Coronary artery (tissue), 2 donors: ENCODE measurements around the gene TMEM63A.

Experiments
- DNase-seq: peaks from one replicate; pipeline ENCODE4 v3.0.0-alpha.2; 2017; ENCODE audit warnings: low spot score
- H3K27ac ChIP-seq, 2 donors: fragments of 200-600 bp; sonication (generic); one replicate each; pipeline ENCODE4 v1.5.1; 2016 to 2019
- H3K4me3 ChIP-seq: fragments of 200-600 bp; sonication (generic); 2 replicates; pipeline ENCODE4 v1.5.1; 2016; ENCODE audit warnings: mild to moderate bottlenecking, moderate library complexity
- CTCF ChIP-seq: fragments of 200-600 bp; sonication (generic); IDR thresholded peaks from one replicate; pipeline ENCODE4 v1.5.1; 2019; ENCODE audit warnings: antibody characterized with exemption

The TMEM63A gene

GRCh38 chr1:225878282-225878681, 3.9 kb downstream of the TMEM63A start:
- H3K27ac ChIP-seq = peak overlapping the region; percentile 49 to 93

GRCh38 chr1:225877580-225877979, 4.6 kb downstream of the TMEM63A start:
- Histone ChIP-seq H3K27ac (peak overlapping the region; percentile 49 to 93), H3K4me3 (peak overlapping the region; percentile 28)
- no peak for DNase-seq
- TF ChIP-seq CTCF = no peak

More at GRCh38 chr1:225878282-225878681, 3.9 kb downstream of the TMEM63A start:
- peak overlapping the region; percentile 36 for H3K4me3 ChIP-seq
- no peak for DNase-seq
- no peak for TF ChIP-seq CTCF

DNA sequence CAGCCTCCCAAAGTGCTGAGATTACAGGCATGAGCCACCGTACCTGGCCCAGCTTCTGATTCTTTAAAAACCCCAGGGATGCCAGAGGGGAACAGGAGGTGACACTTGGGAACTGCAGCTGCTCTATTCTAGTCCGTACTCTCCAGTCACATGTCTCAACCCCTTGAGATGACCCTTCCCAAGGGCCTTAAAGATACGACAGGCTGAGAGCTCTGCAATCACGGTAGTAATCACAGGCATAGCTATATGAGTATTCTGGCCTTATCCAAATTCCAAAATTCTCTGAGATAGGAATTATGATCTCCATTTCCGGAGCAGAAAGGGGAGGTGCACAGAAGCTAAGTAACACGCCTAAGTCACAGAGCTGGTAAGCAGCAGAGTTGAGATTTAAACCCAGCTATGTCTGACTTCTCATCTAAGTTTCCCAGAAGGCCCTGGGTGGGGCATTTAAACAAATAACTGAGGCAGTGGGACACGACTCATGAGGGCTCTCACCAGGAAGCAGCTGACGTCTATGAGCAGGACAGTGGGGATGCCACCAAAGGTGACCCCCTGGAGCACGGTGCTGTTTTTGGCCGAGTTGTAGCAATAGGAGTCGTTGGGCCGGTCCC, 5.2 kb downstream of the TMEM63A start:
- no peak for DNase-seq
- H3K27ac ChIP-seq = peak overlapping the region; percentile 49 to 93
- no peak for TF ChIP-seq CTCF
- peak overlapping the region; percentile 28 for H3K4me3 ChIP-seq

DNA sequence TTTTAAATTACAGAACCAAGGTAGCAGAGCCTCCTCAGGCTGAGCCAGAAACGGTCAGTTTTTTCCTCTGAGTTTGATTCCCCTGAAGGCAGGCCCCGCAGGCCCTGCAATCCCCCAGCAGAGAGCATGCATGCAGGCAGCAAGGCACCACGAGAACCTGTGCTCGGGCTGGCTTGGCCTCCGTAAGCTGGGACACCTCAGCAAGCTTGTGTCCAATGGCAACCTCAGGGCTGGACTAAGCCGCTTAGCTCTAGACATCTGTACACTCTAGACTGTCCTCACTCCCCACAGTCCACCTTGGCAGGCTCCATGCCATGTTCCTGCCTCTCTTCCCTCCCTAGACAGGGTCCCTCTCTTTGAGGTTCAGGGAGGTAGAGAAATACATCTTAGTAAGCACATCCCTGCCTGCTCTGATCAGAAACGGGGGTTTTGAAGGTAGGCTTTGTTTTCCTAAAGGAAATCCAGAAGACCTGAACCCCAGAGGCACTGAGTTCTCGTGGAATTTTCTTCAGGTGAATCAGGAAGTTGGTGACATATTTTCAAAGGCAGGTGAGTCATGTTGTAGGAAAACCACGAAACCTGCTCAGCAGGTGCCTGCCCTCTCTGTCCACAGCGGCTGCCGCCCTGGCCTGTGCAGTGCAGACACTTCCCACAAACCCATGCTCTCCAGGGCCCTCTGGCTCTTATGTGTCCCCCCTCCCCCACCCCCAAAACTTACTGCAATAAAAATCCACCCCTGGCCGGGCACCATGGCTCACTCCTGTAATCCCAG, 7.0 kb downstream of the TMEM63A start:
- no peak for DNase-seq
- H3K27ac ChIP-seq = no peak overlapping the region
- no peak overlapping the region for H3K4me3 ChIP-seq
- TF ChIP-seq CTCF = no peak

DNA sequence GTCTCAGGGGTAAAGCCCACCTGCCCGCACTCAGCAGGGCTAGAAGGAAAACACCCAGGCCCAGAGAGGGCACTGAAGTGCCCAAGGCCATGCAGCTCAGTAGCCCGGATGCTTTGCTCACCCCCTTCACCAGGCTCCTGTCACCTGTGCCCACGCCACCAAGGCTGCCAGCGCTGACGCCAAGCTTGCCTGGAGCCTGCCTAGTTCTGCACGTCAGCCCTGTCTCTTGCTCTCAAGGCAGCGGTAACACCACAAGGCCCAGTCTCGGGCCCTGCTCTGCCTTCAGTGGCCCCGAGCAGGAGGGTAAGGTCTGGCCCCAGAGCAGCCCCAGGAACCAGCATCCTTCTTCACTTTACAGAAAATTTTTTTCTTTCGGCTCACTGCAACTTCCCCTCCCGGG, 7.7 kb downstream of the TMEM63A start:
- TF ChIP-seq CTCF = no peak
- no peak for DNase-seq
- H3K27ac ChIP-seq = no peak overlapping the region

DNA sequence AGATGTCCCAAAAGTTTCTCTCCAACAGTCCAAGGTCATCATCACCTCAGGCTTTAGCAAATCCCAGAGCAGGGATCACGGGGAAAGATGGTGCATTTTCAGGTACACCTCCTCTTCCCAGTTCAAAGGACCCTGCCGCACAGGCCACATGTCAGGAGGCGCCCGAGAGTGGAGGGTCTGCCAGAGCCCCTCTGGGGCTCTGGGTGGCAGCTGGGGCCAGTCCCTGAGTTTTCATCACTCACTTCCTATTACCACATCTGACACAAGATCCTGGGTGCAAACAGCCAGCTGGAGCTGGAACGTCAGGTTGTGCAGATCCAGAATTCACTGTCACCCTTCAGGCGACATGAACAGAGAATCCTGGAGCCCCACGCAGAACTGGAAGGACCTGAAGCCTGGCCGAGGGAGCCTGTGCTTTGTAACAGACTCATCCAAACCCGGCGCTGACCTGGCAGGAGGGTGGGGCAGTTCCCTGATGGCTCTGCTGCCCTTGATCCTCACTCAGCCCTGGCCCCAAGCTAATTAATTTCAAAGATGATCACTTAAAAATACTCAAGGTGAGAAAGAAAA, 8.8 kb downstream of the TMEM63A start:
- Histone ChIP-seq H3K4me3 (no peak overlapping the region), H3K27ac (no peak overlapping the region)
- no peak for DNase-seq
- no peak for TF ChIP-seq CTCF

More for the DNA sequence above, 7.7 kb downstream of the TMEM63A start:
- H3K4me3 ChIP-seq = no peak overlapping the region
